Naive thymus-derived CD4-positive, alpha-beta T cell (primary cell): ENCODE data around the gene USP25. TPM values are rescaled to one million over a fixed set of nuclear protein-coding genes. Genes with fewer than 3 reads are reported as not detected.

ENCODE experiments used
- ATAC-seq: fragments of 150-1000 bp; cut with Tn5 transposase; 2 replicates; pipeline ENCODE4 v1.10.0; 2021; ENCODE audit warnings: mild to moderate bottlenecking, moderate library complexity
- CTCF ChIA-PET: fragments of 350-600 bp; sonication (Branson Sonifier 250); formaldehyde crosslinking; loops from one replicate; lab custom pipeline; 2021; ENCODE audit warnings: antibody characterized with exemption; lab: Charles Lee
- POLR2A ChIA-PET: fragments of 350-600 bp; sonication (Branson Sonifier 250); formaldehyde crosslinking; loops from one replicate; lab custom pipeline; 2021; ENCODE audit warnings: antibody characterized with exemption, inconsistent platforms; lab: Charles Lee
- DNase-seq, 9 donors: peaks; one replicate each; pipeline versions ENCODE4 v3.0.0 to v3.0.0-alpha.2; 2020 to 2022; ENCODE audit warnings: mixed read lengths in 1 of 9
- H3K27ac ChIP-seq: one replicate; pipeline ENCODE4 v1.7.0; 2013; ENCODE audit warnings: mild to moderate bottlenecking, low read depth, low read length, moderate library complexity
- H3K27me3 ChIP-seq, 2 donors: one replicate each; pipeline ENCODE4 v1.7.0; 2013; ENCODE audit warnings: low read length in 2 of 2, mild to moderate bottlenecking in 2 of 2, moderate library complexity in 2 of 2; ENCODE audit not compliant: control insufficient read depth in 2 of 2, insufficient read depth in 2 of 2
- H3K36me3 ChIP-seq, 3 experiments: 1 replicate in 2 of 3; 2 replicates in 1 of 3; pipeline ENCODE4 v1.7.0; 2013; ENCODE audit warnings: low read length in 3 of 3, mild to moderate bottlenecking in 3 of 3, moderate library complexity in 1 of 3; ENCODE audit not compliant: insufficient read depth in 3 of 3, control insufficient read depth in 2 of 3
- H3K4me1 ChIP-seq, 2 donors: one replicate each; pipeline ENCODE4 v1.7.0; 2013; ENCODE audit warnings: low read length in 2 of 2, mild to moderate bottlenecking in 2 of 2, moderate library complexity in 1 of 2; ENCODE audit not compliant: control insufficient read depth in 2 of 2, insufficient read depth in 2 of 2
- H3K4me3 ChIP-seq: 2 replicates; pipeline ENCODE4 v1.7.0; 2013; ENCODE audit warnings: mild to moderate bottlenecking, low read length
- H3K9me3 ChIP-seq, 3 experiments: 1 replicate in 2 of 3; 2 replicates in 1 of 3; pipeline ENCODE4 v1.7.0; 2013; ENCODE audit warnings: low read length in 3 of 3; ENCODE audit not compliant: control insufficient read depth in 2 of 3
- H3K27ac Mint-ChIP-seq, 9 donors: one replicate each; pipeline ENCODE4 v1.8.0; 2020 to 2022; ENCODE audit warnings: mixed read lengths in 9 of 9, mild to moderate bottlenecking in 8 of 9, moderate library complexity in 5 of 9, inconsistent platforms in 2 of 9
- H3K27me3 Mint-ChIP-seq, 5 donors: one replicate each; pipeline ENCODE4 v1.8.0; 2021 to 2022; ENCODE audit warnings: mixed read lengths in 5 of 5, mild to moderate bottlenecking in 1 of 5
- H3K36me3 Mint-ChIP-seq, 5 donors: one replicate each; pipeline ENCODE4 v1.8.0; 2020 to 2022; ENCODE audit warnings: mixed read lengths in 5 of 5, mild to moderate bottlenecking in 3 of 5, inconsistent platforms in 1 of 5
- H3K4me1 Mint-ChIP-seq, 7 donors: one replicate each; pipeline ENCODE4 v1.8.0; 2020 to 2022; ENCODE audit warnings: mixed read lengths in 7 of 7, mild to moderate bottlenecking in 3 of 7, inconsistent platforms in 1 of 7
- H3K4me3 Mint-ChIP-seq, 10 donors: one replicate each; pipeline ENCODE4 v1.8.0; 2020 to 2022; ENCODE audit warnings: mild to moderate bottlenecking in 10 of 10, mixed read lengths in 10 of 10, moderate library complexity in 6 of 10, inconsistent platforms in 2 of 10
- H3K9me3 Mint-ChIP-seq, 11 donors: one replicate each; pipeline ENCODE4 v1.8.0; 2020 to 2022; ENCODE audit warnings: mixed read lengths in 11 of 11, mild to moderate bottlenecking in 4 of 11, inconsistent platforms in 1 of 11, moderate library complexity in 1 of 11
- intact Hi-C, 2 donors: fragments of 100-400 bp; cut with micrococcal nuclease; formaldehyde crosslinking; loops; one replicate each; pipeline ENCODE4 v1.15.1; 2023
- polyA plus RNA-seq, 2 donors: library from polyadenylated mRNA; unstranded; fragments of 300-500 nt; fragmentation: Illumina TruSeq; gene quantifications; one replicate each; pipeline ENCODE4 v1.2.3, GENCODE V29; 2021
- total RNA-seq, 6 experiments: library from RNA in 5 of 6; stranded (reverse) in 5 of 6; gene quantifications; 1 replicate in 5 of 6; 2 replicates in 1 of 6; pipeline ENCODE4 v1.2.3 and lab custom pipeline; 2021 to 2026

USP25 gene
- total and polyA plus RNA-seq, 7 experiments from 2014 or later: 9.6 to 67.4 (median 52.0) TPM

- ChIA-PET POLR2A (no interaction called here), CTCF (no interaction called here)
- Mint-ChIP-seq H3K4me1 (peaks cover 7 to 39% (median 27%) of the 10 kb centered on the region in 7 donors), H3K36me3 (peaks cover 41 to 81% (median 73%) of the 10 kb centered on the region in 5 donors), H3K27ac (peak overlapping the region in 3 of 9 donors; percentile 28 to 66 (median 52)), H3K4me3 (peak overlapping the region in 1 of 10 donors; percentile 8), H3K9me3 (peaks cover 7 to 35% (median 16%) of the 10 kb centered on the region in 11 donors), H3K27me3 (no peaks in the 10 kb centered on the region)
- intact Hi-C loops: loop anchor here in 1 of 2 donors (2.0 kb wide), 1 partner anchor 20 kb away; no protein-coding TSS in a partner anchor
- ATAC-seq: no peak
- no peaks in the 10 kb centered on the region for H3K4me1 ChIP-seq
- peaks cover 0 to 4% (median 0%) of the 10 kb centered on the region in 3 experiments for H3K9me3 ChIP-seq
- H3K4me3 ChIP-seq: no peak overlapping the region
- no peak for DNase-seq
- no peak overlapping the region for H3K27ac ChIP-seq
- peaks cover 0 to 27% (median 6%) of the 10 kb centered on the region in 3 experiments for H3K36me3 ChIP-seq
- H3K27me3 ChIP-seq: no peaks in the 10 kb centered on the region
These were observed 85.5 kb downstream of the USP25 start for GRCh38 chr21:15815285-15815684.

GRCh38 chr21:15820327-15820726, 90.5 kb downstream of the USP25 start:
- peaks cover 26 to 71% (median 55%) of the 10 kb centered on the region in 7 donors for H3K4me1 Mint-ChIP-seq
- H3K27me3 Mint-ChIP-seq: no peaks in the 10 kb centered on the region
- Histone ChIP-seq H3K36me3 (peaks cover 0 to 16% (median 0%) of the 10 kb centered on the region in 3 experiments), H3K4me1 (peaks cover 16 to 17% of the 10 kb centered on the region in 2 donors), H3K27me3 (no peaks in the 10 kb centered on the region), H3K4me3 (no peak overlapping the region), H3K27ac (no peak overlapping the region), H3K9me3 (no peaks in the 10 kb centered on the region)
- H3K36me3 Mint-ChIP-seq: peaks cover 11 to 46% (median 38%) of the 10 kb centered on the region in 5 donors
- DNase-seq (no peak), ATAC-seq (no peak)
- peak overlapping the region in 2 of 9 donors; percentile 28 to 40 for H3K27ac Mint-ChIP-seq
- H3K4me3 Mint-ChIP-seq: no peak overlapping the region
- ChIA-PET CTCF (interaction anchor here (0.7 kb wide), 1 partner anchor 229 kb away, joined by 3 read pairs; no protein-coding TSS in a partner anchor), POLR2A (no interaction called here)
- peaks cover 0 to 10% (median 6%) of the 10 kb centered on the region in 11 donors for H3K9me3 Mint-ChIP-seq
- intact Hi-C loops: no loop called here

GRCh38 chr21:15820852-15821379, 91.1 kb downstream of the USP25 start:
- Mint-ChIP-seq H3K4me3 (no peak overlapping the region), H3K36me3 (peaks cover 11 to 41% (median 32%) of the 10 kb centered on the region in 5 donors), H3K9me3 (peaks cover 0 to 7% (median 5%) of the 10 kb centered on the region in 11 donors), H3K27me3 (no peaks in the 10 kb centered on the region), H3K4me1 (peaks cover 23 to 74% (median 56%) of the 10 kb centered on the region in 7 donors), H3K27ac (peak overlapping the region in 5 of 9 donors; percentile 26 to 83 (median 47))
- no peak for ATAC-seq
- POLR2A ChIA-PET: interaction anchor here (1.0 kb wide), 1 partner anchor 90 kb away, joined by 5 read pairs; no protein-coding TSS in a partner anchor
- Histone ChIP-seq H3K4me1 (peaks cover 16 to 21% of the 10 kb centered on the region in 2 donors), H3K36me3 (peaks cover 0 to 10% (median 0%) of the 10 kb centered on the region in 3 experiments), H3K27me3 (no peaks in the 10 kb centered on the region), H3K27ac (no peak overlapping the region), H3K9me3 (no peaks in the 10 kb centered on the region), H3K4me3 (no peak overlapping the region)
- intact Hi-C loops: no loop called here
- CTCF ChIA-PET: interaction anchor here (0.7 kb wide), 1 partner anchor 229 kb away, joined by 3 read pairs; no protein-coding TSS in a partner anchor
- DNase-seq: no peak

GRCh38 chr21:15823486-15824150, 93.8 kb downstream of the USP25 start:
- Mint-ChIP-seq H3K27me3 (no peaks in the 10 kb centered on the region), H3K4me3 (peak overlapping the region; percentile 35 to 80 (median 65))

GRCh38 chr21:15825700-15826099, 95.9 kb downstream of the USP25 start:
- Mint-ChIP-seq H3K4me3 (peak overlapping the region in 2 of 10 donors; percentile 33 to 48), H3K36me3 (peaks cover 4 to 29% (median 16%) of the 10 kb centered on the region in 5 donors), H3K27ac (peak overlapping the region in 4 of 9 donors; percentile 41 to 83 (median 66)), H3K27me3 (no peaks in the 10 kb centered on the region), H3K4me1 (peaks cover 16 to 56% (median 48%) of the 10 kb centered on the region in 7 donors), H3K9me3 (no peaks in the 10 kb centered on the region)
- ChIA-PET POLR2A (interaction anchor here (1.2 kb wide), 1 partner anchor 92 kb away, joined by 4 read pairs; no protein-coding TSS in a partner anchor), CTCF (interaction anchor here (0.6 to 1.5 kb wide), 2 partner anchors 8 to 150 kb away, joined by 3 to 5 read pairs; no protein-coding TSS in a partner anchor)
- intact Hi-C loops: loop anchor here (1.0 to 5.0 kb wide), 11 partner anchors 33 to 1566 kb away; partner anchors contain the start of gene USP25 (in 1 of the 2)
- no peak overlapping the region for H3K27ac ChIP-seq
- no peak for ATAC-seq
- H3K36me3 ChIP-seq: peaks cover 5 to 13% (median 5%) of the 10 kb centered on the region in 3 experiments
- no peaks in the 10 kb centered on the region for H3K27me3 ChIP-seq
- H3K4me3 ChIP-seq: no peak overlapping the region
- DNase-seq: no peak
- H3K4me1 ChIP-seq: peaks cover 16 to 21% of the 10 kb centered on the region in 2 donors
- no peaks in the 10 kb centered on the region for H3K9me3 ChIP-seq

More at GRCh38 chr21:15823486-15824150, 93.8 kb downstream of the USP25 start:
- ChIA-PET POLR2A (interaction anchor here (0.8 kb wide), 1 partner anchor 759 kb away, joined by 3 read pairs; the partner anchor contains the start of gene NRIP1), CTCF (interaction anchor here (0.6 kb wide), 1 partner anchor 88 kb away, joined by 3 read pairs; no protein-coding TSS in a partner anchor)
- Histone ChIP-seq H3K4me3 (no peak overlapping the region), H3K4me1 (peaks cover 16 to 21% of the 10 kb centered on the region in 2 donors), H3K36me3 (peaks cover 5 to 13% (median 5%) of the 10 kb centered on the region in 3 experiments), H3K27ac (peak overlapping the region; percentile 49), H3K9me3 (no peaks in the 10 kb centered on the region), H3K27me3 (no peaks in the 10 kb centered on the region)
- peak overlapping the region; percentile 73 to 95 (median 85) for H3K27ac Mint-ChIP-seq
- DNase-seq (peak in 6 of 9 donors; percentile 35 to 58 (median 43)), ATAC-seq (peak; percentile 84)
- H3K9me3 Mint-ChIP-seq: no peaks in the 10 kb centered on the region
- peaks cover 19 to 65% (median 54%) of the 10 kb centered on the region in 7 donors for H3K4me1 Mint-ChIP-seq
- intact Hi-C loops: loop anchor here in 1 of 2 donors (1.0 kb wide), 2 partner anchors 12 to 91 kb away; no protein-coding TSS in a partner anchor
- H3K36me3 Mint-ChIP-seq: peaks cover 4 to 35% (median 26%) of the 10 kb centered on the region in 5 donors
